ENCODE data around the gene TMEM245. TPM values are rescaled to one million over a fixed set of nuclear protein-coding genes. Genes with fewer than 3 reads are reported as not detected.

Gene TMEM245
- total and polyA plus RNA-seq, 2 of the 13 experiments (the other 11 are each of a cell fraction or from before 2014, with no cell fraction given), result 53.5 to 55.4 TPM

- peaks cover 16 to 55% of the 10 kb centered on the region in 2 experiments for H3K36me3 ChIP-seq (replicated peaks in 1 of 2; ENCODE audit: control insufficient read depth in 1 of 2, insufficient read depth in 2 of 2, low read length in 2 of 2)
- no peak overlapping the region for H3K9ac ChIP-seq (ENCODE audit: insufficient read depth, low read depth, low read length)
- CTCF ChIA-PET (ENCODE audit: low intra/inter-chr PET ratio, low total read pairs), result no interaction called here
- no peak for FAIRE-seq
- no peak overlapping the region for H3K4me3 ChIP-seq (replicated peaks in 1 of 3; ENCODE audit: insufficient read depth in 1 of 3, low read depth in 2 of 3, low read length in 3 of 3)
- no peak for DNase-seq (ENCODE audit: low spot score)
- H3K4me2 ChIP-seq (ENCODE audit: low read depth, low read length), result no peak overlapping the region
- H2AFZ ChIP-seq (ENCODE audit: low read length), result no peak overlapping the region
- in situ Hi-C loops (cut with HindIII; ENCODE audit: extremely low pct_ligation_motif_present, low pct_unique_long_range_greater_than_20kb) (loop anchor here (10.0 kb wide), 1 partner anchor 57 kb away; no protein-coding TSS in a partner anchor), intact Hi-C loops (cut with micrococcal nuclease; ENCODE audit: unreplicated experiment) (no loop called here)
- H3K9me3 ChIP-seq (ENCODE audit: low read length), result no peaks in the 10 kb centered on the region
- H3K79me2 ChIP-seq (ENCODE audit: insufficient read depth, low read length), result peaks cover 8% of the 10 kb centered on the region
- no peak for ATAC-seq
- H3K4me1 ChIP-seq (ENCODE audit: insufficient read depth, low read length), result peaks cover 53% of the 10 kb centered on the region
- no peaks in the 10 kb centered on the region for H4K20me1 ChIP-seq (ENCODE audit: insufficient read depth, low read length)
- no peaks in the 10 kb centered on the region for H3K27me3 ChIP-seq (ENCODE audit: control insufficient read depth in 1 of 2, insufficient read depth in 2 of 2, low read length in 2 of 2)
- POLR2A ChIA-PET, result no interaction called here
- WGBS (ENCODE audit: low lambda C conversion rate), result 98% methylated on average over 7 of the region's 7 CpGs
- no peak overlapping the region for H3K27ac ChIP-seq (ENCODE audit: extremely low read length, insufficient read depth, low read length)
- BruUV-seq (replicated peaks), result no TSS peak
- TF ChIP-seq ZGPAT (CRISPR knock-in tag; IDR thresholded peaks at IDR 0.05), result no peak
- no peak for TF ChIP-seq ZFP1 (CRISPR knock-in tag; IDR thresholded peaks at IDR 0.05)
- no peak for TF ChIP-seq MBNL3 (CRISPR knock-in tag; conservative IDR thresholded peaks at IDR 0.05)
- no peak for TF ChIP-seq GRHL1 (CRISPR knock-in tag; conservative IDR thresholded peaks at IDR 0.05)
- TF ChIP-seq ZNF18 (CRISPR knock-in tag; IDR thresholded peaks at IDR 0.05; ENCODE audit: insufficient replicate concordance), result no peak
- no peak for TF ChIP-seq RNF2 (conservative IDR thresholded peaks at IDR 0.05; ENCODE audit: low read depth)
- TF ChIP-seq ZNF543 (CRISPR knock-in tag; IDR thresholded peaks at IDR 0.05), result no peak
- no peak for TF ChIP-seq CC2D1A (CRISPR knock-in tag; IDR thresholded peaks at IDR 0.05)
- TF ChIP-seq CBX5 (CRISPR knock-in tag; IDR thresholded peaks at IDR 0.05; ENCODE audit: borderline replicate concordance), result no peak
- TF ChIP-seq ZNF629 (CRISPR knock-in tag; conservative IDR thresholded peaks at IDR 0.05), result no peak
- TF ChIP-seq ARID4A (CRISPR knock-in tag; IDR thresholded peaks at IDR 0.05; ENCODE audit: borderline replicate concordance), result no peak
- TF ChIP-seq ZNF720 (CRISPR knock-in tag; IDR thresholded peaks at IDR 0.05), result no peak
- TF ChIP-seq BCL3 (CRISPR knock-in tag; IDR thresholded peaks at IDR 0.05), result no peak
These were observed 31.5 kb downstream of the TMEM245 start for GRCh38 chr9:109088221-109088620.

All from HepG2 (cell line).